ENCODE data around the gene PRRT2.
"Not testable (repeated sequence)": the region's sequence is repeated elsewhere in the genome, so short reads cannot be mapped to it uniquely, and the experiment has no call there.

PRRT2 gene

DNA sequence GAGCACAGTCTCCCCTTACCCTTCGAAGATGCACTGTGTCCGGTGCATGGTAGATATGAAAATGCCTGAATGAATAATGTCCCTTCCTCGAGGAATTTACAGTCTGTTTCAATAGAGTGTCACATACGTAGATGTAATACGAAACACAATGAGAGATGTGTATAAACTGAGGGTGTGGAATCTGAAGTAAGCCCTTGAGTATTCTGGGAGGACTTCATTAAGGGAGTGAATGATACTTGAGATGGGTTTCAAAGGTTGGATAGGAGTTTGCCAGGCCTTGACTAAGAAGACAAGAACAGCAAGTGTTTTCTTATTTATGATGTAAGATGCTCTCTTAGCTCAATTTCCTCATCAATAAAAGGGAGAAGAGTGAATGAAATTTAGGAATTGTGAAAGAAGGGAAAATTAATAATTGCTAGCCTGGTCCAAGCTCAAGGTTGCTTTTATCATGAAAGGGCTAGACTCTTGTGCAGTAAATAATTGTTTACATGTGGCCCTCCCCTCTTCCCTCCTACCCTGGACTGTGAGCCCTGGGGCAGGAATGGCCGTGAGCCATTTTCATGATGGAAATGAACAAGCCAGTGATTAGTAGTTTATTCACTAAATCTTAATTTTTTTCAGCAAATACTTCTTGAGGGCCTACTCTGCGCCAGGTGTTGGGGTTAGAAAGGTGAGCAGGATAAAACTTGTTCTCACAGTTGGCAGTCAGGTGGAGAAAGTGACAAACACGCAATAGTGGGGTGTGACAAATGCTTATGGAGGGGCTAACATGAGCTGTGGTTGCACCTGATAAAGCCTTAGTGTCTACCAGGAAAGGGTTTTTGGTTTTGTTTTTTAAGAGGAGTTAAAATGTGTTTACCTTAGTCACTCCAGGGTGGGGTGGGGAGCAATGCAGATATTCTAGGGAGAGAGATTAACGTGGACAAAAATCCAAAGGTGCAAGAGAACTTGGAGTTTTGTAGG, 19.9 kb upstream of the PRRT2 start:
- H3K4me3 ChIP-seq (ENCODE audit: low read depth, low read length) = peak overlapping the region; percentile 96
- TF ChIP-seq, protein P1, sequence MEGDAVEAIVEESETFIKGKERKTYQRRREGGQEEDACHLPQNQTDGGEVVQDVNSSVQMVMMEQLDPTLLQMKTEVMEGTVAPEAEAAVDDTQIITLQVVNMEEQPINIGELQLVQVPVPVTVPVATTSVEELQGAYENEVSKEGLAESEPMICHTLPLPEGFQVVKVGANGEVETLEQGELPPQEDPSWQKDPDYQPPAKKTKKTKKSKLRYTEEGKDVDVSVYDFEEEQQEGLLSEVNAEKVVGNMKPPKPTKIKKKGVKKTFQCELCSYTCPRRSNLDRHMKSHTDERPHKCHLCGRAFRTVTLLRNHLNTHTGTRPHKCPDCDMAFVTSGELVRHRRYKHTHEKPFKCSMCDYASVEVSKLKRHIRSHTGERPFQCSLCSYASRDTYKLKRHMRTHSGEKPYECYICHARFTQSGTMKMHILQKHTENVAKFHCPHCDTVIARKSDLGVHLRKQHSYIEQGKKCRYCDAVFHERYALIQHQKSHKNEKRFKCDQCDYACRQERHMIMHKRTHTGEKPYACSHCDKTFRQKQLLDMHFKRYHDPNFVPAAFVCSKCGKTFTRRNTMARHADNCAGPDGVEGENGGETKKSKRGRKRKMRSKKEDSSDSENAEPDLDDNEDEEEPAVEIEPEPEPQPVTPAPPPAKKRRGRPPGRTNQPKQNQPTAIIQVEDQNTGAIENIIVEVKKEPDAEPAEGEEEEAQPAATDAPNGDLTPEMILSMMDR (IDR thresholded peaks at IDR 0.05; ENCODE audit: insufficient read depth, low read length, missing control alignments) = no peak
- DNase-seq (ENCODE audit: low read depth, low spot score) = no peak
- CTCF ChIA-PET = interaction anchor here (1.7 to 3.7 kb wide), 2 partner anchors 11 to 56 kb away, joined by 7 to 27 read pairs; no protein-coding TSS in a partner anchor
- POLR2A ChIA-PET = no interaction called here

DNA sequence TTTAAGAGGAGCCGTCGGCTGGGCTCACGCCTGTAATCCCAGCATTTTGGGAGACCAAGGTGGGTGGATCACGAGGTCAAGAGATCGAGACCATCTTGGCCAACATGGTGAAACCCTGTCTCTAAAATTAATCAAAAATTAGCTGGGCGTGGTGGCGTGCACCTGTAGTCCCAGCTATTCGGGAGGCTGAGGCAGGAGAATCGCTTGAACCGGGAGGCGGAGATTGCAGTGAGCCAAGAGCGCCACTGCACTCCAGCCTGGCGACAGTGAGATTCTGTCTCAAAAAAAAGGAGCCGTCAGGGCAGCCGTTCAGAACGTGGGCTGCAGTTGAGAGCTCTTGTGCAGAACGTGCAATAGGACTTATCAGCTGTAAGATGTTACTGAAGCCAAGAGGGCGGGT, 18.8 kb upstream of the PRRT2 start:
- POLR2A ChIA-PET; CTCF ChIA-PET; DNase-seq (ENCODE audit: low read depth, low spot score); H3K4me3 ChIP-seq (ENCODE audit: low read depth, low read length): not testable (repeated sequence)

DNA sequence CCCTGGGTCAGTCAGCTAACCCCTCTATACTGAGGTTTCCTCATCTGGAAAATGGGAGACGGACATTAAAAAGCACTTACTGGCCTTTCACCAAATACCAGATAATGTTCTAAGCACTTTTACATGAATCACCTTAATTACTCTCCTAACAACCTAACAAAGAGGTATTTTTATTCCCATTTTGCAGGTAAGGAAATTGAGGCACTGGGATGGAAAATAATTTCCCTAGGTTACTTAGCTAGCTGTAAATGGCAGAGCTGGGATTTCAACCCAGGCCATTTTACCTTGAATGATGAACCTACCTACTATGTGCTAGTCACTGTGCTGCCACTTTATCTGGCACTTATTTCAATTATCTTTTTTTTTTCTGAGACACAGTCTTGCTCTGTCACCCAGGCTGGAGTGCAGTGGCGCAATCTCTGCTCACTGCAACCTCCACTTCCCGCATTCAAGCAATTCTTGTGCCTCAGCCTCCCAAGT, 17.7 kb upstream of the PRRT2 start:
- TF ChIP-seq, protein P1 (IDR thresholded peaks at IDR 0.05; ENCODE audit: insufficient read depth, low read length, missing control alignments) = no peak
- no peak overlapping the region for H3K4me3 ChIP-seq (ENCODE audit: low read depth, low read length)
- DNase-seq (ENCODE audit: low read depth, low spot score) = no peak
- POLR2A ChIA-PET = interaction anchor here (1.3 kb wide), 1 partner anchor 10 kb away, joined by 3 read pairs; no protein-coding TSS in a partner anchor
- CTCF ChIA-PET = interaction anchor here (1.0 to 5.3 kb wide), 4 partner anchors 9 to 65 kb away, joined by 3 to 28 read pairs (median 4); no protein-coding TSS in a partner anchor

DNA sequence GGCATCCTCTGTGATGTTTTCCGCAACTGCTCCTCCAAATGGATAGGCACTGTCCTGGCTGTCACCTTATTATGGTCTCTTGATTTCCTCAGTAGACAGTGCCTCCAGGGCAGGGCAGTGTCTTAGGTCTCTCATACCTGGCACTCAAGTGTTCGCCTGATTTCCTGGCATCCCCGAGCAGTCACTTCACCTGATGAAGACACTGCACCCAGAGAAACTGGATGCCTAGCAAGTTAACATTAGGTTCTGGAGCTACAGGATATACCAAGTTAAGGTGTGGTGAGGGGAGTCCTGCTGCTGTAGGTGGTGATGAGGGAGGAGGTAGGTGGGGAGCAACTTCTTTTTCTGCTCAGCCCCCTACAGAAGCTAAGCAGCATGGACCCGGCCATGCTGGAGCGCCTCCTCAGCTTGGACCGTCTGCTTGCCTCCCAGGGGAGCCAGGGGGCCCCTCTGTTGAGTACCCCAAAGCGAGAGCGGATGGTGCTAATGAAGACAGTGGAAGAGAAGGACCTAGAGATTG, 9.5 kb upstream of the PRRT2 start:
- TF ChIP-seq, protein P1 (IDR thresholded peaks at IDR 0.05; ENCODE audit: insufficient read depth, low read length, missing control alignments) = no peak
- no peak overlapping the region for H3K4me3 ChIP-seq (ENCODE audit: low read depth, low read length)
- CTCF ChIA-PET = interaction anchor here (3.0 to 4.0 kb wide), 2 partner anchors 11 to 18 kb away, joined by 9 to 27 read pairs; partner anchors contain the start of gene KIF22
- POLR2A ChIA-PET = interaction anchor here (1.4 kb wide), 1 partner anchor 12 kb away, joined by 3 read pairs; the partner anchor contains the start of gene KIF22
- DNase-seq (ENCODE audit: low read depth, low spot score) = no peak

DNA sequence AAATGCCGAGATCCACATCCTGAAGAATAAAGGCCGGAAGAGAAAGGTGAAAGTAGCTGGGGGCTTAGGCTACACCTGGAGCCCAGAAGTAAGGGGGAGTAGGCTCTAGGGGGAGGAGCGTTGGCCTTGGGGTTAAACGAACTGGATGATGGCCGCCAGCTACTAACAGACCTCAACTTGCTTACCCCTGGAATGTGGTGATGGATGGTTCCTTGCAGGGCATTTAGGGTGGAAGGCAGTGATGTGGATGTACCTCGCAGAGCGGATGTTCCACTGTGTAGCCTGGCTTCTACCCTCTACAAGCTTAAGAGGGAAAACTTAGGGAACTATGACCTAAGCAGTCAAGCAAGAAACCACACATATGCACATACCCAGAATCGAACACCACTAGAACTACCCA, 8.0 kb upstream of the PRRT2 start:
- no peak overlapping the region; the same call in none of the 2 replicates for H3K4me3 ChIP-seq (ENCODE audit: low read depth, low read length)
- POLR2A ChIA-PET = interaction anchor here (0.9 to 1.3 kb wide), 3 partner anchors 9 to 14 kb away, joined by 3 to 6 read pairs (median 4); partner anchors contain the start of genes KIF22 and PAGR1
- CTCF ChIA-PET = interaction anchor here (1.3 to 4.0 kb wide), 5 partner anchors 12 to 105 kb away, joined by 4 to 27 read pairs (median 7); partner anchors contain the start of genes KIF22 and PAGR1

More for the DNA sequence above, 8.0 kb upstream of the PRRT2 start:
- TF ChIP-seq, protein P1 (IDR thresholded peaks at IDR 0.05; ENCODE audit: insufficient read depth, low read length, missing control alignments) = no peak
- DNase-seq (ENCODE audit: low read depth, low spot score) = no peak
